ENCODE results near the gene SYNGR1.
"Not testable (repeated sequence)": the region's sequence is repeated elsewhere in the genome, so short reads cannot be mapped to it uniquely, and the experiment has no call there.

Gene SYNGR1

DNA sequence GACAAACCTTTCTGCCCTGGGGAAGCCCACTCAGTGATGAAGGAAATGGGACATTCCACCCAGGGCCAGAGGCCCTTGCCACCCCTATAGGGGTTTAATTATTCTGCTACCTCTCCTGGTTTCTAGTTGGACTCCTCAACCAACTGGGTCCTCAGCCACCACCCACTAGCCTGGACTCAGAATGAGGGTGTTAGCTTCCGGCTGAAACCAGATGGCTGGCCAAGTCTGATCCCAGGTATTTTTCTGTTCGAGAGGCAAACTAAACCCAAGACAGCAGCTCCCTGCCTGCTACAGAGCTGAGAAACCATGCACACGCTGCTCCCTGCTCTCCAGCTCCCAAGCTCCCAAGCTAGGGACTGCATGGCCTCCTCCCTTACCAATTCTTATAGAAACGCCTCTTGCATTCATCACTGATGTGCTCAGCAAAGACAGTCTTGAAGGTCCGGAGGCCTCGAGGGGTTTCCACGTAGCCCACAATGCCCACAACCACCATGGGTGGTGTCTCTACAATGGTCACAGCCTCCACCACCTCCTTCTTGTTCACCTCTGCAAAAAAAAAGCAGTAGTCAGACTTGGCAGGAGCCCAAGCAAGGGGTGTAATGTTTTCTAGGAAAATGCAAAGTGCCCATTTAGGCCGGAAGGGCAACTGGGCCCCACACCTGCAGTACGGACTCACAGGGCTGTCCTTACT, 32.6 kb upstream of the SYNGR1 start:
- no peak for DNase-seq

DNA sequence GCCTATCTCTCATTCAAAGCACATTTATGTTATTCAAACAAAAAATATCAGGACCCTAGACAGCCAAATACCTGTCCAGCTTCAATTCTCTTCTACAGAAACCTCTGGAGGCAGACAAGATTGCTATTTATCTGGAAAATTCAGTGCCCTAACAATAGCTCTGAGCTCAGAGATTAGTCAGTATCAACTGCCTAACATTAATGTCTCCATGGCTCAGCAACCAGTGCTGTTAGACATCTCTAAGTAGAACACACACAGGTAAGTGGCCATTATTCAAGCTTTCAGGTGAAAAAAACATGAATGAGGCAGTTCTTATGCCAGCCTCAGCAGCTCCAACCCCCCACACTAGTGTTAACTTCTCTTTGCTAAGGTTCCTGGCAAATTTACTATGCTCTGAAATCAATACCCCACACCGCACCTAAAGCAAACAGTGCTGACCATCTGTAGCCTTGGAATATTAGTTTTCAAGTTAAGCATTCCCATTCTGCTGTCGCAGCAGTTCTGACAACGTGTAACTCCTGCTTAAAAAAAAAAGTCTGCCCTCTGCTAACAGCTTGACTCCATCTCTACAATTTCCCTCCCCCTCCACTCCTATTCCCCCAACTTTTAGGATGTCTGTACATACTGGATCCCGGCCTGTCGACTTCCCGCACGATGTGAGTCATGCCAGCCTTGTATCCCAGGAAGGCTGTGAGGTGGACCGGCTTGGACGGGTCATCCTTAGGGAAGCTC, 31.9 kb upstream of the SYNGR1 start:
- DNase-seq: no peak

DNA sequence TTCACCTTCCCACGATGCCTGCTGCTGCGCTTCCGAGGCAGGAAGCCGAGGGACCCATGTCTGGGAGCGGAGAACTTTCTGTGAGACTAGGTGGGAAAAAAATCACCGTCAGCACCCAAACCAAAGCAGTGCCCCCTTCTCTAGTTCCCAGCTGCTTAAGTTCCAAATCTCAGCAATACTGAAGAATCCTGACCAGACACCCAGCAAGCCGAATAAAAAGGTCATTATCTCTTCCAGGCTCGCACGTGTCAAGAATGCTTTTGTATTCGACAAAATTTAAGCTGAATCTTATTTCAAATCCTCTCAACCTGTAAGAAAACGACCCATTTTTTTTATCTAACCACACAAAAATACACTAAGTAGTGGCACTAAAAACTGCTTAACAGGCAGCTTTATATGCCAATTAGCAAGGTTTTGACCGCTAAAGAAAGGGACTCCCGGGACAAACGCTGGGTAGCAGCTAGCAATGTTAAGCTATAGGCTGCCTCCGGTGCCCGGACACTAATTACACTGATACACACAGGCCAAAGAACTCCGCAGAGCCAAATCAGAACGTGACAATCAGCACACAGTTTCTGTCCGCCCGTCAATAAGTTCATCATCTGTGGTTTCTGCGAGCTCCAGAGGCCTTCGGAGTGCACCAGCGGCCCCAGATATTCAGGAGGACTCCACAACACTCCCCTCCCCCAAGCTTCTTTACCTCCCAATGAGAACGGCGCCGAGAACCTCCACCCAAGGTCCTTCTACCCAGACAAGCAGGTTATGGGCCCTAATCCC, 31.1 kb upstream of the SYNGR1 start:
- DNase-seq: no peak

DNA sequence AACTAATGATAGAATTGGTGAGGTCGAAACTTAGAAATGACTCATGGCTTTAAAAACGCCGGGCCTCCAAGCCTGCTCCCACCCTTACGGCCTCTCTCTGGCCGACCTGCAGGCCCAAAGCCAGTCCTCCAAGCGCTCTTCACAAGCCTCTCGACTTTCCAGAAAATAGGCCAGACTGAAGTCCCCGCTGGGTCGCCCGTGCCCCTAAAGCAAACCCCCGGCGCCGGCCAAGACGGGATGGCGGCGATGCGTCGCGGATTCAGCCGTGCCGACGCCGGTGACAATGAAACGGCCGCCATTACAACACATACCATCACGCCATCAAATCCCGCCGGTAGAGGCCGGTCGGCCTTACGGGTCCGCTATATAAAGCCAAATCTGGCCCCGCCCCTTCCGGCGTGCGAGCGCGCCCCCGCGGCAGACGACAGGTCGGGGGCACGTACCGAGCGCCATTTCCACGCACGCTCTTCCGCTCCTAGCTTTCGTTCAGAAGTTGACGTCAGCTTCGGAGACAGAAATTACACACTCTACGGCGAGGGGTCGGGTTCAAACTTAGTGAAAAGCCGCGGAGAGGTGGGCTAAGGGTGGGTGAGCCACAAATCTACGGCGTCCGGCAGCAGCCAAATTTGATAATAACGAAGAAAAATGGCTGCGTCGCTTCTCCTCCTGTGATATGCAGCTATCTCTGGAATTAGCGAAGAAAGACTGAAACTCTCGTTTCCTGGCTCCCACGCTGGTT, 30.3 kb upstream of the SYNGR1 start, which contains the start of gene RPL3:
Gene RPL3 (minus strand): TSS at position 340 of the 739 bp plus-strand sequence. CDS start 26 bp downstream, at position 314.
- DNase-seq: peak; percentile 94

DNA sequence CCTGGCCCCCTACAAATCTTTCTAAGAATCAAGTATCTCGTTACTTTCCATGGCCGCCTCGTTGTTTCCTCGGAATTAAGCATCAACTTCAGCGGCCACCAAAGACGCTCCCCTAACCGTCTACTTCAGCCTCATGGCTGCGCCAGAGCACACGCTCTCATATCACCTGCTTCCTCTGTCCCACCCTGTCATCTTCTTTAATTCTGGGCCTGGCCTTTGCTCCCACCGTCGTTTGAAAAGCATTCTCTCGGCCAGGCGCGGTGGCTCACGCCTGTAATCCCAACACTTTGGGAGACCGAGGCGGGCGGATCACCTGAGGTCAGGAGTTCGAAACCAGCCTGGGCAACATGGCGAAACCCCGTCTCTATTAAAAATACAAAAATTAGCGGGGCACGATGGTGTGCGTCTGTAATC, 29.2 kb upstream of the SYNGR1 start:
- not testable (repeated sequence) for DNase-seq

DNA sequence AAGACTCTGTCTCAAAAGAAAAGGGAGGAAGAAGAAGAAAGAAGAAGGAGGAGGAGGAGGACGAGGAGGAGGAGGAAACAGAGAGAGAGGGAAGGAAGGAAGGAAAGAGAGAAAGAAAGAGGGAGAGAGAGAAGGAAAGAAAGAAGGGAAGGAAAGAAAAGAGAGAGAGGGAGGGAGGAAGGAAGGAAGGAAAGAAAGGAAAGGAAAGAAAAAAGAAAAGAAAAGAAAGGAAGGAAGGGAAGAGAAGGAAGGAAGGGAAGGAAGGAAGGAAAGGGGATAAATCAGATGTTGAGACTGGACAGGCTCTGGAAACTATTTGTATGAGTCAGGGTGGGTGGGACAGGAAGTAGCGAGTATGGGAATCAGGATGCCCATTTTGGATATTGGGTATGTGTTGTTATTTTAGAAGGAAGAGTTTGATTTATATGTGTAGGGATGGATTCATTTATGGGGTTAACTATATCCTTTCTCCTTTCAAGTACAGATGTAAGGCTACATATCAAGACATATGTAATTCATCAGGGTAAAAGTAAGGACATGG, 24.3 kb upstream of the SYNGR1 start:
- DNase-seq: no peak

DNA sequence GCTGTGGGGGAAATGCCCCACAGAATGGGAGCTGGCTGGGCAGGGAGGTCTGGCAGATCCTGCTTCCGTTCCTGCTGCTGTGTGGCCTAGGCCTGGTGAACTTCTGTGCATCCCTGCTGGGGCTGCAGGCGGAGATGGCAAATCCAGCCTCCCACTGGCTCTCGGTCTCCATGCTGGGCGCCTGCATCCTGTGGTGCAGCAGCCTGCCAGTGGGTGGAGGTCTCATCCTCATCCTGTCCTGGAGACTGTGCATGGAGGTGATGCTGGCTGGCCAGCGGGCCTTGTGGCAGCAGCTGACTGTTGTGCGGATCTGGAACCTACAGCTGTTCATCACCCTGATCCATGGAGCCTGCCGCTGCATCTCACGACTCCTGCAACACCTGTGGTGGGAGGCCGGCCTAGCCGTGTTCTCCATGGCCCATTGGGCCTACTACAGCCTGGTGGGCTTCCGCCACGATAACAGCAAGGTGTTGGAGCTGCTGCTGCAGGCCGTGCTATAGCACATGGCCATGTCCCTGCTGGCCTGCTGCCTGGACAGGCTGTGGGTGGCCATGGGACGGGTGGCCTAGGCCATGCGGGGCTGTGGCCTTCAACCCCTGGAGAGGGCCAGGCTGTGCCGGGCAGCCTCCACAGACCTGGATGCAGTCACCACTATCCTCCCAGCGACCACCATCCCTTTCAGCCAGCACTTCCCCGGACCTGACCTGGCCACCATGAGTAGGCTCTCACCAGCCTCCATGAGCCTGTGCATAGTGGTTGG, 21.6 kb upstream of the SYNGR1 start:
- no peak for DNase-seq

DNA sequence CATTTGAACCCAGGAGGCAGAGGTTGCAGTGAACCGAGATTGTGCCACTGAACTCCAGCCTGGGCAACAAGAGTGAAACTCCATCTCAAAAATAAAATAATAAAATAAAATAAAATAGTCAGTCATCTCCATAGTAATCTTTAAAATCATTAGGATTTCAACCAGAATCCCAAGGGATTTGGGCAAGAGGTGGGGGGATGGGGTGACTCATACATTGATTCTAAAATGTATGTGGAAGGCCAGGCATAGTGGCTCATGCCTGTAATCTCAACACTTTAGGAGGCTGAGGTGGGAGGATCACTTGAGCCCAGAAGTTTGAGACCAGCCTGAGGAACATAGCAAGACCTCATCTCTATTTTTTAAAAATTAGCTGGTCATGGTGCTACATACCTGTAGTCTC, 19.2 kb upstream of the SYNGR1 start:
- not testable (repeated sequence) for DNase-seq

DNA sequence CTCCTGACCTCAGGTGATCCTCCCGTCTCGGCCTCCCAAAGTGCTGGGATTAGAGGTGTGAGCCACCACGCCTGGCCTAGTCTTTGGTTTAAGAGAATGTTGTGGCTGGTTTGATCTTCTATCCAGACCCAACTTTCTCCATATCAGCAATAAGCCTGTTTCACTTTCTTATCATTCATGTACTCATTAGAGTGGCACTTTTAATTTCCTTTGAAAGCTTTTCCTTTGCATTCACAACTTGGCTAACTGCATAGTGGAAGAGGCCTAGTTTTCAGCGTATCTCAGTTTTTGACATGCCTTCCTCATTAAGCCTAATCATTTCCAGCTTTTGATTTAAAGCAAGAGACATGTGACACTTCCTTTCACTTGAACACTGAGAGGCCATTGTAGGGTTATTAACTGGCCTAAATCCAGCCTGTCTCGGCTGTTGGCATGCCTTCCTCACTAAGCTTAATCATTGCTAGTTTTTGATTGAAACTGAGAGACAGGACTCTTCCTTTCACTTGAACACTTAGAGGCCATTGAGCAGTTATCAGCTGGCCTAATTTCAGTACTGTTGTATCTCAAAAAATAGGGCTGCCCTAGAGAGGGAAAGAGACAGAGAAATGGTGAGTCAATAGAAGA, 17.2 kb upstream of the SYNGR1 start:
- no peak for DNase-seq

DNA sequence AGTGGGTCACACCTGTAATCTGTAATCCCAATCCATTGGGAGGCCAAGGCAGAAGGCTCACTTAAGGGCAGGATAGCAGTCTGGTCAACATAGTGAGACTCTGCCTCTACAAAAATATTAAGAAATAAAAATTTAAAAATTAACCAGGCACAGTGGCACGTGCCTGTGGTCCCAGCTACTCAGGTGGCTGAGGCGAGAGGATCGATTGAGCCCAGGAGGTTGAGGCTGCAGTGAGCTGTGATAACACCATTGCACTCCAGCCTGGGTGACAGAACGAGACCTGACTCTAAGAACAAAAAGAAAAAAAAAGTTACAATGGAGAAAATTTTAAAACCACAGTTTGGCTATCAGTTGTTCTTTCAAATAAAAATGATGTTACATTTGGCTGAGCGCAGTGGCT, 13.4 kb upstream of the SYNGR1 start:
- DNase-seq: no peak

DNA sequence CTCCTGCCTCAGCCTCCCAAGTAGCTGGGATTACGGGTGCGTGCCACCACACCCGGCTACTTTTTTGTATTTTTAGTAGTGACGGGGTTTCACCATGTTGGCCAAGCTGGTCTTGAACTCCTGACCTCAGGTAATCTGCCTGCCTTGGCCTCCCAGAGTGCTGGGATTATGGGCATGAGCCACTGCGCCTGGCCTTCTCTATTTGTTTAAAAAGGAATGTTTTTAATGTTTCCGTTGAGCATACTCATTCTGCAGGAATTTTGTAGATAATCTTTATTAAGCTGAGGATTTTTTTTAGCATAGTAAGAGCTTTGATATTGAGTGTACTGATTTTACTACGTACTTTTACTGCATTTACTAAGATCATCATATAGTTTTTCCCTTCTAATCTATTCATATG, 10.0 kb upstream of the SYNGR1 start:
- DNase-seq: not testable (repeated sequence)

DNA sequence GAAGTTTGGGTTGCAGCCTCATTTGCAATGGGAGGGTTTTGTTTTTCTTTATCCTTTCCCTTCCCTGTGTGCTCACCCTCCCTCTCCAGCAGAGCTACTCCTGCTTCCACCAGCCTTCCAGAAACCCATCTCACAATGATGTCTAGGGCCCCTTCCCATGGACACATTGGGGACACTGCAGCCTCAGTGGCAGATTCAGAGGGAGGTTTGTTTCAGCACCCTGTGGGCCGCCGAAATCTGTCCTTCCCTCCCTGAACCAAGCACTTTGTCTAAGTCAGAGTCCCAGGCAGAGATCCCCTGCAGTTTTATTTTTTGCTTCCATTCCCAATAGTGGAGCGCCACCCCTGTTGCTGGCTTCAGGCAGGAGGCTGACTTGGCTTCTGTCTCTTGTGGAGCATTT, 8.6 kb upstream of the SYNGR1 start:
- no peak for DNase-seq

DNA sequence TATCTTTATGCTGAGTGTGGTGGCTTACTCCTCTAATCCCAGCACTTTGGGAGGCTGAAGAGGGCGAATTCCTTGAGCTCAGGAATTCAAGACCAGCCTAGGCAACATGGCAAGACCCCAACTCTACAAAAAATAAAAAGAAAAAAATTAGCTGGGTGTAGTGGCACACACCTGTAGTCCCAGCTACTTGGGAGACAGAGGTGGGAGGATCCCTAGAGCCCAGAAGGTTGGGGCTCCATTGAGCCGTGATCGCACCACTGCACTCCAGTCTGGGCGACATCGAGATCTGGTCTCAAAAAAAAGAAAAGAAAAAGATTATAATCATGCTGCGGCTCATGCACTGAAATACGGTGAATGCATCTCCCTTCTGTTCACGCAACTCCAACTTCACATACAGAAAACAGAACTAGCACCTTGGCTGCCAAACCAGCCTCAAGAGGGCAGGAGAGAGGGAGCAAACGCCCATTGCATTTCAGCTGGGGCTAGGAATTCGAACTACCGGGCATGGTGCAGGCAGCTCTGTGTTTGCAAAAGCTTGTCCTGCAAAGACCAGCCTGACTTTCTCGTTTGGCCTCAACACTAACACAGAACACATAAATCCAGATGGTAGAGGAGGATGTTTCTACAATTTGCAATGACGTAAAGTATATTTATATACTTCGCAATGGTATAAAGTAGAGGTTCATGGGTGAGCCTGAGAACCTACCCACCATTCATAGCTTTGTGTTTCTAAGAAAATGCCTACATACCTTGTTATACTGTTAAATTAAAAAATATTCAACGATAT, 6.3 kb upstream of the SYNGR1 start:
- peak; percentile 63 for DNase-seq

DNA sequence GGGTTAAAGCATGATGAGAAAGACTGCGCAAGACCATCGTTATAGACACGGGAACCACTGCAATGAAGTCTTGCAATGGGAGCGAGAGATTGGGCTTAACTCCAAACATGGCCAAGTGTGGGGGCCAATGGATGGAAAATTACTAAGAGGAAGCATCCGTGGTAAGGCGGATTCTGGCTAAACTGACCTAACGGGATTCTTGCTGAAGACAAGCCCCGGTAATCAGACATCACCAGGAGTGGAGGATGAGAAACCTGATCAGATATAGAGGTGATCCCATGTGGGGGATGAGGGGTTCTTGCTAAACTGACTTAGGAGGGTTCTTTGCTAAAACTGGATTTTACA, 5.8 kb upstream of the SYNGR1 start:
- no peak for DNase-seq

DNA sequence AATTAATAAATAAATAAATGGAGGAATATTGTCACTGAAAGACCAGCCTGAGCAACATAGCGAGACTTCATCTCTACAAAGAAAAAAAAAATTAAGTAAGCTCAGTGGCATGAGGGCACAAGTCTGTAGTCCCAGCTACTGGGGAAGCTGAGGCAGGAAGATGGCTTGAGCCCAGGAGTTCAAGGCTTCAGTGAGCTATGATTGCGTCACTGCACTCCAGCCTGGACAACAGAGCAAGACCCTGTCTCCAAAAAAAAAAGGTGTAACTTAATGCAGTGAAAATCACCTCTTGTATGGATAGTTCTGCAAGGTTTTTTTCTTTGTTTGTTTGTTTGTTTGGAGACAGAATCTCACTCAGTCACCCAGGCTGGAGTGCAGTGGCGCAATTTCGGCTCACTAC, 4.6 kb upstream of the SYNGR1 start:
- no peak for DNase-seq

DNA sequence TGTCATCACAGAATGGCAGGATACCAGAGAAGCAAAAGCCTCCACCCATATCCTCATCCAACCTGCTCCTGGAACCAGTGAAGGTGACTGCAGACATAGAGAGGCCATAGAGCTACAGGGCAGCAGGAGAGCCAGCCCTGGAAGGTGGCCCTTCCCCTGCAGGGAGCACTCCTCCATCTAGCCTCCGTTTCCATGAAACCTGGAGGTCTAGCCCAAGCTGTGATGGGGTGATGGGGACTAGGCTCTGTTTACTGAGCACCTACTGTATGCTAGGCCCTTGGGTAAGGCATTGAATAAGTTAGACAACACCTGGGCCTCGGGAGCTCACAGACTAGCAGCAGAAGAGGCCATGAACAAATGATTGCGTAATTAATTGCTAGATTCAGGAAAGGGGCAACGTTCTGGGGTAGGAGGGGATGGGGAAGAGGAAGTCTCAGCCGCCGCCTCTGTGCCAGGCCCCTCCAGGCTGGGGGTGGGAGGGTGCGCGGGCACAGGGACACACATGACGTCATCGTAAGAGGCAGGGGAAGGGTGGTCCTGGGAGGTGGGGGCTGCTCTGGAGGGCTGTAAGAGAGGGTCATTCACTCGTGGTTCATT, 784 bp upstream of the SYNGR1 start:
- no peak for DNase-seq

DNA sequence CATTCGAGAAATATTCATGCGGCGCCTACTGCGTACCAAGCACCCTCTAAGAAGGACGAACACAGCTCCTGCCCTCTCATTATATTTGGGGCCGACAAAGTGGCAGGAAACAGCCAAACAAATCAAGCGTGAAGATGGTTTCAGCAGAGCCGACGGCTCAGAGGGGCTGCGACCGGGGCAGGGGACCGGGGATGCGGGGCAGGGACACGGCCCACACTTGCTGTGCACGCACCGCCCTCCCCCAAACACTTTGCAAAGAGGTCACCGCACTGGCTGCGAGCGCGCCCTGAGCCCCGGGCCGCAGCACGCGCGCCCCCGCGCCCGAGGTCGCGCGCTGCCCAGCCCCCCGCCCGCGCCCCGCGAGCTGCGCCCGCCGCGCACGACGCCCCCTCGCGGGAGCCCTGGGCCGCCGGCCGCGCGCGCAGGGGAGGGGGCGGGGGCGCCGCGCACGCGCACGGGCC, 255 bp upstream of the SYNGR1 start:
- DNase-seq: no peak

DNA sequence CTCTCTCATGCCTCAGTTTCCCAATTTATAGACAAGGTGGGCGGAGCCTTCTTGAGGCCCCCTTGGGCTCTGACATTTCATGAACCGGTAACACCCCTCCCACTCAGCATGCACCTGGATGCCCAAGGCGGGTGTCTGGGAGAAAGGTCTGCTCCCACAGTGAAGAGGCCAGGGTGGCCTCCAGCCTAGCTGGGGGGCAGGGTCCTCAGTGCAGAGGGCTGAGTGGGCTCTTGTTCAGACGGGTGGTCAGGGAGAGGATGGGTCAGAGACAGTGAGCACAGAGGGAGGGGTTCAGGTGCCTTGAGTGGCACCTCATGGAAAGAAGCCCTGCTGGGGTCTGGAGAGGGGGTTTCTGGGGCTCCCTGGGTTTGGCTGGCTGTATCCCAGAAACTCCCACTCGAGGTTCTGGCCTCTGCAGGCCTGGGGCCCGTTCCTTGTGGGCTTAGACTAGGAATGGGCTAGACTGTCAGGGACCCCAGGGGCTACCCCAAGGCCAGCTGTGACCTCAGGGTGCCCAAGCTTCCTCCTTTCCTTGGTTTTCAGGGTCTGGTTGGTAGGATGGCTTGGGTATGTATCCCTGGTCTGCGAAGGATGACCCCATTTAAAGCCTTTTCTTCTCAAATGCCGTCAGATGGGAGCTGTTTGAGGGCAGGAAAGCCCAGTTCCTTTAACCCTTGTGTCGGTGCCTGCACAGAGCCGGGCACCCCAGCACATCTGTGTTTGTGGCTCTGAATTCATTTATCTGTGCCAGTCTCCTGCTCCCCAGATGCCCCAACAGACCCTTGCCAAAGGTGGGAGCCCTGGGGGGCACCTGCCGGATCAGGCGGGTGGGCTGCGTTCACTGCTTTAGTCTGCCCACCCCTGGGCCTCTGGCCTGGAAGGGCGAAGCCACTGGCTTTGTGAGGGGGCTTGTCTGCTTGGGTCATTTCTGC, 1.2 kb downstream of the SYNGR1 start:
- no peak for DNase-seq

DNA sequence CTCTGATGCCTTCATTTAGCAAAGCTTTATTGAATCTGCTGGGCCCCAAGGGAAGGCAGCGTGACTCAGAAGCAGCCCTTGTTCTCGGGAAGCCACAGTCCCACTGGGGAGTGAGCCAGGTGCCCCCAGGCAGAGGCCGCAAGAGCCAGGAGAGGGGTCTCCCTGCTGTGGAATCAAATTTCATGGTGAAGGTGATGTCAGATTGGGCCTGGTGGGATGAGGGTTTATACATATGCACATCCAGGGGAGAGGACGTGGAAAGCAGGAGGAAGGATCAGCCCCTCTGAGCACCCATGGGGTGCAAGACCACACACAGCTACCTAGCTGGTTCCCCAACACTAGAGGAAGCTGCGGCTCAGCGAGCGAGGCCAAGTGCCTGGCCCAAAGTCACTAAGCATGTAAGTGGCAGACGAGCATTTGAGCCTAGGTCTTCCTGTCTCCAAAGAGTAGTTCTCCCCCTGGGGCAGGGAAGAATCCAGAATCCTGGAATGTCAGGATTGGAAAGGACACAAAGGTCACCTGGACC, 2.0 kb downstream of the SYNGR1 start:
- no peak for DNase-seq

All from amniotic stem cell (primary cell).